Measurements from ENCODE around the gene VCPKMT. TPM values are rescaled to one million over a fixed set of nuclear protein-coding genes. Genes with fewer than 3 reads are reported as not detected.

VCPKMT gene
- total RNA-seq, 1 donor from 2014 or later = 13.0 TPM

GRCh38 chr14:50067723-50068495 is 48.5 kb downstream of the VCPKMT start:
- peaks cover under 1% of the 10 kb centered on the region for H3K36me3 Mint-ChIP-seq (ENCODE audit: low read depth)
- TF ChIP-seq CTCF (conservative IDR thresholded peaks at IDR 0.05) = no peak
- H3K4me1 Mint-ChIP-seq = no peaks in the 10 kb centered on the region
- no peak for DNase-seq (ENCODE audit: low read depth, low spot score)
- H3K27me3 Mint-ChIP-seq (ENCODE audit: low read depth) = no peaks in the 10 kb centered on the region
- no peaks in the 10 kb centered on the region for H3K9me3 Mint-ChIP-seq
- H3K27ac Mint-ChIP-seq (ENCODE audit: unreplicated experiment) = no peak overlapping the region
- no peak overlapping the region for H3K4me3 Mint-ChIP-seq

- Mint-ChIP-seq H3K4me3 (no peak overlapping the region), H3K36me3 (ENCODE audit: low read depth) (no peaks in the 10 kb centered on the region), H3K4me1 (peaks cover 10% of the 10 kb centered on the region), H3K9me3 (no peaks in the 10 kb centered on the region), H3K27ac (ENCODE audit: unreplicated experiment) (no peak overlapping the region), H3K27me3 (ENCODE audit: low read depth) (no peaks in the 10 kb centered on the region)
- TF ChIP-seq CTCF (conservative IDR thresholded peaks at IDR 0.05) = no peak
- no peak for DNase-seq (ENCODE audit: low read depth, low spot score)
These were observed 50.8 kb downstream of the VCPKMT start for GRCh38 chr14:50065583-50065982.

- no peaks in the 10 kb centered on the region for H3K36me3 Mint-ChIP-seq (ENCODE audit: low read depth)
- H3K4me1 Mint-ChIP-seq = peaks cover 10% of the 10 kb centered on the region
- DNase-seq (ENCODE audit: low read depth, low spot score) = no peak
- no peak overlapping the region for H3K27ac Mint-ChIP-seq (ENCODE audit: unreplicated experiment)
- H3K27me3 Mint-ChIP-seq (ENCODE audit: low read depth) = no peaks in the 10 kb centered on the region
- TF ChIP-seq CTCF (conservative IDR thresholded peaks at IDR 0.05) = no peak
- no peaks in the 10 kb centered on the region for H3K9me3 Mint-ChIP-seq
- H3K4me3 Mint-ChIP-seq = no peak overlapping the region
These were observed 51.4 kb downstream of the VCPKMT start for GRCh38 chr14:50064993-50065392.

GRCh38 chr14:50063876-50064420 is 52.4 kb downstream of the VCPKMT start:
- Mint-ChIP-seq H3K27ac (ENCODE audit: unreplicated experiment) (no peak overlapping the region), H3K4me3 (no peak overlapping the region), H3K36me3 (ENCODE audit: low read depth) (no peaks in the 10 kb centered on the region)

GRCh38 chr14:50062438-50063085 is 53.8 kb downstream of the VCPKMT start:
- no peaks in the 10 kb centered on the region for H3K36me3 Mint-ChIP-seq (ENCODE audit: low read depth)
- no peaks in the 10 kb centered on the region for H3K9me3 Mint-ChIP-seq
- no peak overlapping the region for H3K4me3 Mint-ChIP-seq
- no peak overlapping the region for H3K27ac Mint-ChIP-seq (ENCODE audit: unreplicated experiment)
- peaks cover 10% of the 10 kb centered on the region for H3K4me1 Mint-ChIP-seq
- no peaks in the 10 kb centered on the region for H3K27me3 Mint-ChIP-seq (ENCODE audit: low read depth)
- DNase-seq (ENCODE audit: low read depth, low spot score) = no peak
- no peak for TF ChIP-seq CTCF (conservative IDR thresholded peaks at IDR 0.05)

More at GRCh38 chr14:50063876-50064420, 52.4 kb downstream of the VCPKMT start:
- Mint-ChIP-seq H3K9me3 (no peaks in the 10 kb centered on the region), H3K4me1 (peaks cover 10% of the 10 kb centered on the region), H3K27me3 (ENCODE audit: low read depth) (no peaks in the 10 kb centered on the region)
- no peak for DNase-seq (ENCODE audit: low read depth, low spot score)
- TF ChIP-seq CTCF (conservative IDR thresholded peaks at IDR 0.05) = no peak

All from neural crest cell (in vitro differentiated cells).